ENCODE data around the gene CHIC1.

GRCh38 chrX:73524906-73525305, 38.1 kb upstream of the CHIC1 start:
- TF ChIP-seq, protein P1, sequence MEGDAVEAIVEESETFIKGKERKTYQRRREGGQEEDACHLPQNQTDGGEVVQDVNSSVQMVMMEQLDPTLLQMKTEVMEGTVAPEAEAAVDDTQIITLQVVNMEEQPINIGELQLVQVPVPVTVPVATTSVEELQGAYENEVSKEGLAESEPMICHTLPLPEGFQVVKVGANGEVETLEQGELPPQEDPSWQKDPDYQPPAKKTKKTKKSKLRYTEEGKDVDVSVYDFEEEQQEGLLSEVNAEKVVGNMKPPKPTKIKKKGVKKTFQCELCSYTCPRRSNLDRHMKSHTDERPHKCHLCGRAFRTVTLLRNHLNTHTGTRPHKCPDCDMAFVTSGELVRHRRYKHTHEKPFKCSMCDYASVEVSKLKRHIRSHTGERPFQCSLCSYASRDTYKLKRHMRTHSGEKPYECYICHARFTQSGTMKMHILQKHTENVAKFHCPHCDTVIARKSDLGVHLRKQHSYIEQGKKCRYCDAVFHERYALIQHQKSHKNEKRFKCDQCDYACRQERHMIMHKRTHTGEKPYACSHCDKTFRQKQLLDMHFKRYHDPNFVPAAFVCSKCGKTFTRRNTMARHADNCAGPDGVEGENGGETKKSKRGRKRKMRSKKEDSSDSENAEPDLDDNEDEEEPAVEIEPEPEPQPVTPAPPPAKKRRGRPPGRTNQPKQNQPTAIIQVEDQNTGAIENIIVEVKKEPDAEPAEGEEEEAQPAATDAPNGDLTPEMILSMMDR (conservative IDR thresholded peaks at IDR 0.05; ENCODE audit: low read length), result no peak
- TF ChIP-seq EZH2phosphoT487 (IDR thresholded peaks at IDR 0.05; ENCODE audit: borderline replicate concordance, low read depth, low read length), result no peak
